ENCODE data around the gene WSCD1. TPM values are rescaled to one million over a fixed set of nuclear protein-coding genes. Genes with fewer than 3 reads are reported as not detected.

The WSCD1 gene
- total and polyA plus RNA-seq, 8 donors = 1.2 to 4.1 (median 2.6) TPM

DNA sequence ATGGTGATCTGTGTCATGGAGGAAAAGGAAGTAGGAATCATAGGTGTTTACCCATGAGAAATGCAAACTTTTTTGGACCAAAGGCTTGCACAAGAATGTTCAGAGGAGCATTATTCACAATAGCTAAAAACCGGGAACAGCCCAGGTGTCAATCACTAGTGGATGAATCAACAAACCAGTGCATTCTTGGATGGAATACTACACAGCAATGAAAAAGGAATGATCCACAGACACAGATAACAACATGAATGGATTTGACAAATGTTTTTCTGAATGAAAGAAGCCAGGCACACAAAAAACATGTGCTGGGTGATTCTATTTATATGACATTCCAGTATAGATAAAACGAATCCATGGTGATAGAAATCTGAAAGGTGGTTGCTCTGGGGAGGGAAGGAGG, 36.0 kb downstream of the WSCD1 start:
- intact Hi-C loops (cut with DNase I) = no loop called here
- no peaks in the 10 kb centered on the region for H3K27me3 ChIP-seq
- no peak for FAIRE-seq

GRCh38 chr17:6107791-6108190, 37.6 kb downstream of the WSCD1 start:
- WGBS, 2 donors = 90 to 92% methylated on average over 12 of the region's 12 CpGs
- ATAC-seq (no peak), DNase-seq (no peak), FAIRE-seq (no peak)
- no peaks in the 10 kb centered on the region for H3K9me3 ChIP-seq
- TF ChIP-seq, protein P1, sequence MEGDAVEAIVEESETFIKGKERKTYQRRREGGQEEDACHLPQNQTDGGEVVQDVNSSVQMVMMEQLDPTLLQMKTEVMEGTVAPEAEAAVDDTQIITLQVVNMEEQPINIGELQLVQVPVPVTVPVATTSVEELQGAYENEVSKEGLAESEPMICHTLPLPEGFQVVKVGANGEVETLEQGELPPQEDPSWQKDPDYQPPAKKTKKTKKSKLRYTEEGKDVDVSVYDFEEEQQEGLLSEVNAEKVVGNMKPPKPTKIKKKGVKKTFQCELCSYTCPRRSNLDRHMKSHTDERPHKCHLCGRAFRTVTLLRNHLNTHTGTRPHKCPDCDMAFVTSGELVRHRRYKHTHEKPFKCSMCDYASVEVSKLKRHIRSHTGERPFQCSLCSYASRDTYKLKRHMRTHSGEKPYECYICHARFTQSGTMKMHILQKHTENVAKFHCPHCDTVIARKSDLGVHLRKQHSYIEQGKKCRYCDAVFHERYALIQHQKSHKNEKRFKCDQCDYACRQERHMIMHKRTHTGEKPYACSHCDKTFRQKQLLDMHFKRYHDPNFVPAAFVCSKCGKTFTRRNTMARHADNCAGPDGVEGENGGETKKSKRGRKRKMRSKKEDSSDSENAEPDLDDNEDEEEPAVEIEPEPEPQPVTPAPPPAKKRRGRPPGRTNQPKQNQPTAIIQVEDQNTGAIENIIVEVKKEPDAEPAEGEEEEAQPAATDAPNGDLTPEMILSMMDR (IDR thresholded peaks at IDR 0.05) = no peak
- H3K4me3 ChIP-seq = no peak overlapping the region
- H3K27ac ChIP-seq = no peak overlapping the region
- intact Hi-C loops (cut with DNase I) = no loop called here
- H3K36me3 ChIP-seq = no peaks in the 10 kb centered on the region
- H3K27me3 ChIP-seq = no peaks in the 10 kb centered on the region
- H3K4me1 ChIP-seq = no peaks in the 10 kb centered on the region

More for the DNA sequence above, 36.0 kb downstream of the WSCD1 start:
- Histone ChIP-seq H3K27ac (no peak overlapping the region), H3K36me3 (no peaks in the 10 kb centered on the region), H3K4me3 (no peak overlapping the region), H3K9me3 (no peaks in the 10 kb centered on the region), H3K4me1 (no peaks in the 10 kb centered on the region)
- DNase-seq (no peak), ATAC-seq (no peak)
- TF ChIP-seq, protein P1 (IDR thresholded peaks at IDR 0.05) = no peak
- WGBS, 2 donors = 88 to 94% methylated on average over 2 of the region's 2 CpGs

- Histone ChIP-seq H3K4me1 (no peaks in the 10 kb centered on the region), H3K4me3 (no peak overlapping the region), H3K27ac (no peak overlapping the region), H3K27me3 (no peaks in the 10 kb centered on the region), H3K36me3 (no peaks in the 10 kb centered on the region), H3K9me3 (no peaks in the 10 kb centered on the region)
- ATAC-seq (no peak), DNase-seq (no peak), FAIRE-seq (no peak)
- intact Hi-C loops (cut with DNase I) = no loop called here
- TF ChIP-seq, protein P1 (IDR thresholded peaks at IDR 0.05) = no peak
- WGBS, 2 donors = 77 to 79% methylated on average over 5 of the region's 5 CpGs
These were observed 38.2 kb downstream of the WSCD1 start for GRCh38 chr17:6108382-6108781.

DNA sequence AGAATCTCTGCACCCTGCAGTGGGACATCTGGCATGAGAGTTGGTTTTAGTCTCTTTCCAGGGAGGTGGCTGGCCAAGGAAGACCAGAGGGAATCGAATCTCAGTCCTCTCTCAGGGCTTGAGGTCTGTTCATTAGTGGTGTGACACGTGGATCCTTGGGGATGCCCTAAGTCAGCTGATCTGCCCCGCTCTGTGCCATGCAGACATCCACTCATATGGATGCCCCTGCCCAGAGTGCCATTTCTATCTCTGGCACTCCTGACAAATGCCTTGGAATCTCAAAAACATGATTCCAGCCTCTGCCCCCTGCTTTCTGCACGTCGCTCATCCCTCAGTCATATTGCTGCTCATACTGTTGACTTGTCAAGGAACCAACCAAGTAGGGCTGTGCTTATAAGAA, 38.8 kb downstream of the WSCD1 start:
- H3K27me3 ChIP-seq = no peaks in the 10 kb centered on the region
- DNase-seq (no peak), FAIRE-seq (no peak), ATAC-seq (no peak)
- 83 to 88% methylated on average over 5 of the region's 5 CpGs for WGBS, 2 donors
- no peaks in the 10 kb centered on the region for H3K4me1 ChIP-seq
- H3K27ac ChIP-seq = no peak overlapping the region
- no peaks in the 10 kb centered on the region for H3K9me3 ChIP-seq
- no peaks in the 10 kb centered on the region for H3K36me3 ChIP-seq
- intact Hi-C loops (cut with DNase I) = no loop called here
- no peak overlapping the region for H3K4me3 ChIP-seq
- TF ChIP-seq, protein P1 (IDR thresholded peaks at IDR 0.05) = no peak

DNA sequence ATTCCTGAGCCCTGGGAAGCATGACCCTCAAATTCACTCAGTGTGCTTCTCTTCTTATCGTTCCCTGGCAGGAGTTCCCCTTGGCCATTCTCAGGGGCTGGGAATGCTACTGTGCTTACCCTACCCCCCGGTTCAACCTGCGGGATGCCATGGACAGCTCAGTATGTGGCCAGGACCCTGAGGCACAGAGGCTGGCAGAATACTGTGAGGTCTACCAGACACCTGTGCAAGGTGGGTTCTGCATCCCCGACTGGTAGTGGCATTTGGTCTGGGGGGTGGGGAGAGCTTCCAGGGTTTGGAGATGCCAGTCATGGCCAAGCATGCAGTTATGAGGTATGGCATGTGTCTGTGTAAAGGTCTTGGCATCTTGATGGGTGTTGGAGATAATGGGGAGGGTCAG, 39.4 kb downstream of the WSCD1 start:
- H3K27ac ChIP-seq = no peak overlapping the region
- intact Hi-C loops (cut with DNase I) = no loop called here
- TF ChIP-seq, protein P1 (IDR thresholded peaks at IDR 0.05) = no peak
- FAIRE-seq (no peak), ATAC-seq (no peak), DNase-seq (no peak)
- no peak overlapping the region for H3K4me3 ChIP-seq
- 90% methylated on average over 4 of the region's 4 CpGs for WGBS, 2 donors
- no peaks in the 10 kb centered on the region for H3K36me3 ChIP-seq
- H3K27me3 ChIP-seq = no peaks in the 10 kb centered on the region
- H3K4me1 ChIP-seq = no peaks in the 10 kb centered on the region
- H3K9me3 ChIP-seq = no peaks in the 10 kb centered on the region
